Bone marrow (tissue), 2 donors: ENCODE results near the gene RPAP3.
A peak's percentile ranks its signal among the peaks of the same experiment; 100 is the strongest.

Source experiments
- DNase-seq, 2 donors: peaks; one replicate each; lab custom pipeline; 2025; lab: John Stamatoyannopoulos, UW

Gene RPAP3

GRCh38 chr12:47705566-47706425 is at the start of gene RPAP3:
TSS of gene RPAP3 (minus strand) at chr12:47706030. CDS start at chr12:47702840, 3,190 bp downstream.
- peak; percentile 85 to 91 for DNase-seq

GRCh38 chr12:47754881-47755280 is 49.1 kb upstream of the RPAP3 start:
- no peak for DNase-seq

- no peak for DNase-seq
Measured at GRCh38 chr12:47754126-47754525, 48.3 kb upstream of the RPAP3 start.

- DNase-seq: no peak
Measured at GRCh38 chr12:47753021-47754001, 47.5 kb upstream of the RPAP3 start.

GRCh38 chr12:47752552-47752951 is 46.7 kb upstream of the RPAP3 start:
- no peak for DNase-seq

GRCh38 chr12:47752121-47752520 is 46.3 kb upstream of the RPAP3 start:
- DNase-seq: no peak

GRCh38 chr12:47751561-47751960 is 45.7 kb upstream of the RPAP3 start:
- DNase-seq: no peak

- no peak for DNase-seq
Measured at GRCh38 chr12:47750916-47751470, 45.2 kb upstream of the RPAP3 start.

- DNase-seq: no peak
Measured at GRCh38 chr12:47750229-47750798, 44.5 kb upstream of the RPAP3 start.

- DNase-seq: no peak
Measured at GRCh38 chr12:47748899-47749298, 43.1 kb upstream of the RPAP3 start.

GRCh38 chr12:47748507-47748828 is 42.6 kb upstream of the RPAP3 start:
- no peak for DNase-seq

- DNase-seq: no peak
Measured at GRCh38 chr12:47747596-47748506, 42.0 kb upstream of the RPAP3 start.

GRCh38 chr12:47747126-47747525 is 41.3 kb upstream of the RPAP3 start:
- no peak for DNase-seq

- no peak for DNase-seq
Measured at GRCh38 chr12:47746523-47746922, 40.7 kb upstream of the RPAP3 start.

- DNase-seq: no peak
Measured at GRCh38 chr12:47746073-47746472, 40.2 kb upstream of the RPAP3 start.

- DNase-seq: no peak
Measured at GRCh38 chr12:47745485-47746041, 39.7 kb upstream of the RPAP3 start.

GRCh38 chr12:47744778-47745436 is 39.1 kb upstream of the RPAP3 start:
- DNase-seq: no peak

GRCh38 chr12:47744005-47744651 is 38.3 kb upstream of the RPAP3 start:
- DNase-seq: no peak

GRCh38 chr12:47743311-47743860 is 37.6 kb upstream of the RPAP3 start:
- DNase-seq: no peak
